ENCODE measurements around the gene CARMIL1.

CARMIL1 gene

GRCh38 chr6:25414168-25414567 lies 135.0 kb downstream of the CARMIL1 start:
- Histone ChIP-seq H3K79me2 (ENCODE audit: insufficient read depth, low read depth) (peaks cover 47% of the 10 kb centered on the region; the same call in 1 of the 2 replicates), H3K27ac (peak overlapping the region; percentile 64), H4K20me1 (ENCODE audit: insufficient read depth) (no peaks in the 10 kb centered on the region), H3K4me2 (peak overlapping the region; percentile 93), H3K27me3 (ENCODE audit: insufficient read depth, low read depth) (no peaks in the 10 kb centered on the region), H3K9ac (no peak overlapping the region), H3K36me3 (ENCODE audit: insufficient read depth) (no peaks in the 10 kb centered on the region), H2AFZ (ENCODE audit: low read depth) (no peak overlapping the region), H3K4me1 (ENCODE audit: low read depth, poor library complexity, severe bottlenecking) (peaks cover 65% of the 10 kb centered on the region), H3K4me3 (IDR thresholded peaks at IDR 0.05; ENCODE audit: insufficient read depth, low read depth, low read length) (no peak overlapping the region)
- no peak for TF ChIP-seq CTCF (conservative IDR thresholded peaks at IDR 0.05; ENCODE audit: low read depth, low read length)

- Histone ChIP-seq H4K20me1 (ENCODE audit: insufficient read depth) (no peaks in the 10 kb centered on the region), H3K4me2 (peak overlapping the region; percentile 93), H2AFZ (ENCODE audit: low read depth) (no peak overlapping the region), H3K27ac (peak overlapping the region; percentile 64; the same call in 1 of the 2 replicates), H3K4me3 (IDR thresholded peaks at IDR 0.05; ENCODE audit: insufficient read depth, low read depth, low read length) (no peak overlapping the region), H3K27me3 (ENCODE audit: insufficient read depth, low read depth) (no peaks in the 10 kb centered on the region), H3K4me1 (ENCODE audit: low read depth, poor library complexity, severe bottlenecking) (peaks cover 59% of the 10 kb centered on the region), H3K9ac (no peak overlapping the region), H3K79me2 (ENCODE audit: insufficient read depth, low read depth) (peaks cover 41% of the 10 kb centered on the region; the same call in 1 of the 2 replicates), H3K36me3 (ENCODE audit: insufficient read depth) (no peaks in the 10 kb centered on the region)
- TF ChIP-seq CTCF (conservative IDR thresholded peaks at IDR 0.05; ENCODE audit: low read depth, low read length), result no peak
These were observed 135.6 kb downstream of the CARMIL1 start for GRCh38 chr6:25414755-25415154.

- H3K4me1 ChIP-seq (ENCODE audit: low read depth, poor library complexity, severe bottlenecking), result peaks cover 54% of the 10 kb centered on the region
- no peak overlapping the region; the same call in 1 of the 2 replicates for H3K4me2 ChIP-seq
- H3K79me2 ChIP-seq (ENCODE audit: insufficient read depth, low read depth), result peaks cover 36% of the 10 kb centered on the region; the same call in 1 of the 2 replicates
- no peak overlapping the region for H2AFZ ChIP-seq (ENCODE audit: low read depth)
- no peak overlapping the region for H3K9ac ChIP-seq
- H4K20me1 ChIP-seq (ENCODE audit: insufficient read depth), result no peaks in the 10 kb centered on the region
- no peak overlapping the region for H3K4me3 ChIP-seq (IDR thresholded peaks at IDR 0.05; ENCODE audit: insufficient read depth, low read depth, low read length)
- no peaks in the 10 kb centered on the region for H3K36me3 ChIP-seq (ENCODE audit: insufficient read depth)
- no peaks in the 10 kb centered on the region for H3K27me3 ChIP-seq (ENCODE audit: insufficient read depth, low read depth)
- TF ChIP-seq CTCF (conservative IDR thresholded peaks at IDR 0.05; ENCODE audit: low read depth, low read length), result no peak
- no peak overlapping the region for H3K27ac ChIP-seq
These were observed 136.1 kb downstream of the CARMIL1 start for GRCh38 chr6:25415274-25415673.

- no peaks in the 10 kb centered on the region for H3K27me3 ChIP-seq (ENCODE audit: insufficient read depth, low read depth)
- no peak for TF ChIP-seq CTCF (conservative IDR thresholded peaks at IDR 0.05; ENCODE audit: low read depth, low read length)
- no peak overlapping the region for H3K27ac ChIP-seq
- no peak overlapping the region; the same call in 1 of the 2 replicates for H3K4me2 ChIP-seq
- H3K9ac ChIP-seq, result no peak overlapping the region
- no peak overlapping the region for H3K4me3 ChIP-seq (IDR thresholded peaks at IDR 0.05; ENCODE audit: insufficient read depth, low read depth, low read length)
- no peak overlapping the region for H2AFZ ChIP-seq (ENCODE audit: low read depth)
- H4K20me1 ChIP-seq (ENCODE audit: insufficient read depth), result no peaks in the 10 kb centered on the region
- H3K79me2 ChIP-seq (ENCODE audit: insufficient read depth, low read depth), result peaks cover 31% of the 10 kb centered on the region; the same call in 1 of the 2 replicates
- H3K36me3 ChIP-seq (ENCODE audit: insufficient read depth), result no peaks in the 10 kb centered on the region
- H3K4me1 ChIP-seq (ENCODE audit: low read depth, poor library complexity, severe bottlenecking), result peaks cover 49% of the 10 kb centered on the region
These were observed 136.5 kb downstream of the CARMIL1 start for GRCh38 chr6:25415701-25416100.

Data from KMS-11 (cell line).